G401 (cell line): Measurements from ENCODE around the gene HPCAL1. TPM values are rescaled to one million over a fixed set of nuclear protein-coding genes. Genes with fewer than 3 reads are reported as not detected.
A peak's percentile ranks its signal among the peaks of the same experiment; 100 is the strongest.

Experiments used
- DNase-seq: peaks from one replicate; pipeline ENCODE4 v3.0.0-alpha.2; 2015; ENCODE audit warnings: low spot score
- in situ Hi-C: cut with HindIII; loops from 2 replicates; pipeline ENCODE4 v1.10.0; 2016; ENCODE audit warnings: low sequenced_read_pairs, mixed read lengths
- total RNA-seq: library from RNA; depleted of rRNA; stranded (reverse); fragments of >200 nt; shearing (Covaris generic); gene quantifications from 2 replicates; pipeline ENCODE4 v1.2.3, GENCODE V29; 2014

Gene HPCAL1
- total RNA-seq, 1 experiment from 2014 or later: 34.8 TPM

DNA sequence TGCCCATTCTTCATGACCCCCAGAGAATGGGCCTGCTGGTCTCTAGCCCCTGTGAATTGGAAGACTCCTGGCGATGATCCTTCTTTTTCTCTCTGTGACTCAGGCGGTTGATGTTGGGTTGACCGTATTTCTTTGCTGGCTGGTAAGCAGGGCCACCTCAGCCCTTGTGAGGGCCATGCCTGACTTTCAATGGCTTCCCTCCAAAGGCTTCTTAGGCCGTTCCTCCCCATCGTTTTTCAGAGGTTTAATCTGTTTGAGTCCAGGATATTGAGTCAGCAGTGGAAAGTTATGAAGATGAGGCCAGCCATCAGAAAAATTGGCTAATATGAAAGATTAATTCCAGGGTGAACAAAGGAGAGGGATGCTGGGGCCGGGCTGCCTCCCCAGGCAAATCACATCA, 13.6 kb downstream of the HPCAL1 start:
- DNase-seq: no peak
- in situ Hi-C loops: no loop called here

GRCh38 chr2:10316860-10317259, 14.2 kb downstream of the HPCAL1 start:
- no peak for DNase-seq
- in situ Hi-C loops: no loop called here

DNA sequence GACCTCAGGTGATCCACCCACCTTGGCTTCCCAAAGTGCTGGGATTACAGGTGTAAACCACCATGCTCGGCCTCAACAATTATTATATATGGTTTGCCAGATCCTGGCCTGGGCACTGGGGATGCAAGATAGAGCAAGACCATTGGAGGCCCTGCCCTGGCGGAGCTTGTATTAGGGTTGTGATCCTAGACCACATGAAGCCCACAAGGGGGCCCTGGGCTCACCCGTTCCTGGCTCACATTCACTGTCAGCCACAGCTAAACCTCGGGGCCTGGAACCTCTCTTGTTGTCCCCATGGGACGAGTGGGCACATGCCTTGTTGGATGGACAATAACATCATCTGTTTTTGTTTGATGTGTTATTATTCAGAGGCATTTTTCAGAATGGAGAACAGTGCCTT, 14.9 kb downstream of the HPCAL1 start:
- in situ Hi-C loops: no loop called here

DNA sequence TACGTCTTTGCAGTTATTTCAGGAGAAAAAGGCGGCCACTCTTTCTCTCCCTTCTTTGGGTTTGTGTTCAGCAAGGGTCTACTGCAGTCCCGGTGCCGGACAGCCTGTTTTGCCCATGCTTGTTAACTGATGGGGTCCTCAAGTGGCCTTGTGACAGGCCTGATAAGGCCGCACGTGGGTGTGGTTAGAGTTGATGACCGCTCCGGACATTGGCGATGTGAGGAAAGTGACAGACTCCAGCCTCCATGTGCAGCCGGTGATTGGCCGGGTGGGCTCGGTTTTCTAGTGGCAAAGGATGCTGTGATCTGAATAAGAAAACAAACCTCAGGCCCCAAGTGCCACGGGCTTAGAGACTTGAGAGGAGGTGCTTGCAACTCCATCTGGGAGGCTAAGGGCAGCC, 15.6 kb downstream of the HPCAL1 start:
- in situ Hi-C loops: no loop called here

More for the DNA sequence above, 14.9 kb downstream of the HPCAL1 start:
- DNase-seq: no peak

GRCh38 chr2:10319892-10320574, 17.3 kb downstream of the HPCAL1 start:
- DNase-seq: no peak
- in situ Hi-C loops: no loop called here

More for the DNA sequence above, 15.6 kb downstream of the HPCAL1 start:
- DNase-seq: no peak

DNA sequence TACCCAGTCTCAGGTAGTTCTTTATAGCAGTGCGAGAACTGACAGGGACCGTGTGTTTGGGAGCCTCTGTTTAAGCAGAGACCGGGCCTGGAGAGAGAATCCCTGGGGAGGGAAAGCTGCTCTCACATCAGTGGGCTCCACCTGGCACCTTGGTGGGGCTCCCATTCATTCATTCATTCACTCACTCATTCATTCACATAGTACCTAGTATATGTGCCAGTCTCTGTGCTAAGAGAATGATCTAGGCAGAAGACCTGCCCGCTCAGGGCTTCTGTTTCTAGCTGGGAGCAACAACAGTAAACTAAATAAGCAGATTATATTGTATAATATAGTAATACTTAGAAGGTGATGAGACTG, 17.8 kb downstream of the HPCAL1 start:
- DNase-seq: no peak
- in situ Hi-C loops: no loop called here

DNA sequence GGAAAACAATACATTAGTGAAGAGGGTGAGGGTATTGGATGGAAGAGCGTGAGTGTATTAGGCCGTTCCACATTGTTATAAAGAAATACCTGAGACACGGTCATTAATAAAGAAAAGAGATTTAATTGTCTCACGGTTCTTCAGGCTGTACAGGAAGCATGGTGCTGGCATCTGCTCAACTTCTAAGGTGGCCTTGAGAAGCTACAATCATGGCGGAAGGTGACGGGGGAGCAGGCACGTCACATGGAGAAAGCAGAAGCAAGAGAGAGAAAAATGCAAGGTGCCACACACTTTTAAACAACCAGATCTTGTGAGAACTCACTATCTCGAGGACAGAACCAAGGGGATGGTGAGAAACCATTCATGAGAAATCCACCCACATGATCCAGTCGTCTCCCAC, 18.2 kb downstream of the HPCAL1 start:
- in situ Hi-C loops: no loop called here
- DNase-seq: no peak

- DNase-seq: no peak
- in situ Hi-C loops: no loop called here
These were observed 18.9 kb downstream of the HPCAL1 start for GRCh38 chr2:10321622-10322021.

GRCh38 chr2:10322481-10322880, 19.8 kb downstream of the HPCAL1 start:
- in situ Hi-C loops: no loop called here

GRCh38 chr2:10322973-10323372, 20.3 kb downstream of the HPCAL1 start:
- in situ Hi-C loops: no loop called here

More at GRCh38 chr2:10322481-10322880, 19.8 kb downstream of the HPCAL1 start:
- no peak for DNase-seq

GRCh38 chr2:10323535-10323934, 20.8 kb downstream of the HPCAL1 start:
- in situ Hi-C loops: no loop called here
- no peak for DNase-seq

More at GRCh38 chr2:10322973-10323372, 20.3 kb downstream of the HPCAL1 start:
- DNase-seq: no peak

DNA sequence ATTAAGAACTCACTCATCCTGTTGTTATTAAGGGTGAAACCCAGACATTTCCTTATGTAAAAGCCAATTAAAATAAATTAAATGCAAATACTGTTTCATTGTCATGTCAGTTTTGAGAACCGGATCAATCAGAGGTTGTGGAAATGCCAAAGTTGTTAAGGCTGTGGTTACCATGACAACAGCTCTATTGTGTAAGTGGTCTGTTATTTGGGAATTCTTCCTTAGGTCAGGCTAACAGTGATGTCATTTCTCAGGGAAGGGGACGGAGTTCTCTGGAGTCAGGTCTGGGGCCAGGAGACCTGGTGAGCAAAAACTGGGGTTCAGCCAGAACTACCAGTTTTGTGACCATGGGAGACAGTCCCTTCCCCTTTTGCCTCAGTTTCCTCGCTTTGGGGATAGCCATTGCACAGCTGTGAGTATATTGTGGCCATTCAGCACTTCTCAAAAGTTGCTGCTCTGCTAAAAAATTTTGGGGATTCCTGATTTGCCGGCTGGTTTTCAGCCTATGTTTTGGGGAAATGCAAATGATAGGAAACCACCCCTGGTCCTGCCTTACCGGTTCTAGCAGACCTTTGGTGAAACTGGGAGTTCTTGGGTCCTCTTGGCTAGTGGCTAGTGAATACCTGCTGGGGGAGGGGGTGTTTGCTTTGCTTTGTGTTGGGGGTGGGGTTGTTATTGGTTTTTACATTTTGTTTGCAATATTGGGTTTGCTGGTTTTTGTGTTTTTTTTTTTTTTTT, 21.6 kb downstream of the HPCAL1 start:
- DNase-seq: no peak
- in situ Hi-C loops: no loop called here

- in situ Hi-C loops: no loop called here
- DNase-seq: no peak
These were observed 22.8 kb downstream of the HPCAL1 start for GRCh38 chr2:10325278-10326145.

- in situ Hi-C loops: no loop called here
These were observed 23.5 kb downstream of the HPCAL1 start for GRCh38 chr2:10326151-10326616.

GRCh38 chr2:10326707-10327594, 24.2 kb downstream of the HPCAL1 start:
- in situ Hi-C loops: no loop called here
- DNase-seq: peak; percentile 89

More at GRCh38 chr2:10326151-10326616, 23.5 kb downstream of the HPCAL1 start:
- DNase-seq: peak; percentile 95

- in situ Hi-C loops: no loop called here
- DNase-seq: peak; percentile 61
These were observed 25.4 kb downstream of the HPCAL1 start for GRCh38 chr2:10327896-10328669.

GRCh38 chr2:10328670-10329579, 26.2 kb downstream of the HPCAL1 start:
- DNase-seq: no peak
- in situ Hi-C loops: no loop called here
